Panc1 (cell line): ENCODE measurements around the gene APOC3. TPM values are rescaled to one million over a fixed set of nuclear protein-coding genes. Genes with fewer than 3 reads are reported as not detected.

ENCODE experiments used
- ATAC-seq: fragments of 200-7000 bp; cut with Tn5 transposase; 2 replicates; pipeline ENCODE4 v1.9.1; 2020; ENCODE audit warnings: mild to moderate bottlenecking, moderate library complexity
- BruUV-seq: library from RNA; stranded (reverse); fragments of 400-500 nt; replicated peaks from 2 replicates; lab custom pipeline; 2021; lab: Mats Ljungman, UMichigan
- CTCF ChIA-PET: fragments of 300-600 bp; sonication (Branson Sonifier 250); formaldehyde crosslinking; loops from one replicate; lab custom pipeline; 2022; ENCODE audit warnings: antibody characterized with exemption; lab: Charles Lee
- POLR2A ChIA-PET: fragments of 300-600 bp; sonication (Branson Sonifier 250); formaldehyde crosslinking; loops from one replicate; lab custom pipeline; 2022; ENCODE audit warnings: antibody characterized with exemption; lab: Charles Lee
- DNase-seq: peaks from one replicate; pipeline ENCODE4 v3.0.0-alpha.2; 2010; ENCODE audit warnings: low read depth, low spot score
- H3K27ac ChIP-seq: 2 replicates; pipeline ENCODE4 v1.5.1; 2011; ENCODE audit warnings: mild to moderate bottlenecking, low read length, inconsistent platforms
- H3K27me3 ChIP-seq: fragments of 200-500 bp; sonication (Bioruptor generic); 2 replicates; pipeline ENCODE4 v1.6.0; 2014; ENCODE audit warnings: low read length, inconsistent platforms; ENCODE audit not compliant: control insufficient read depth, insufficient read depth
- H3K36me3 ChIP-seq: fragments of 200-500 bp; sonication (Bioruptor generic); 2 replicates; pipeline ENCODE4 v1.5.1; 2014; ENCODE audit warnings: inconsistent platforms, mild to moderate bottlenecking, low read length, moderate library complexity; ENCODE audit not compliant: control insufficient read depth, insufficient read depth
- H3K4me1 ChIP-seq: 2 replicates; pipeline ENCODE4 v1.5.1; 2011; ENCODE audit warnings: inconsistent platforms, mild to moderate bottlenecking, low read length, moderate library complexity; ENCODE audit not compliant: control insufficient read depth, insufficient read depth
- H3K4me3 ChIP-seq, 2 experiments: 2 replicates each; pipeline ENCODE4 v1.5.1; 2011 to 2012; ENCODE audit warnings: low read depth in 2 of 2, low read length in 2 of 2, mild to moderate bottlenecking in 2 of 2, inconsistent platforms in 1 of 2, moderate library complexity in 1 of 2
- H3K9me3 ChIP-seq: fragments of 200-500 bp; sonication (Bioruptor generic); 2 replicates; pipeline ENCODE4 v1.5.1; 2014; ENCODE audit warnings: low read depth, mild to moderate bottlenecking, inconsistent platforms, low read length, moderate library complexity; ENCODE audit not compliant: control insufficient read depth, insufficient read depth
- POLR2AphosphoS5 ChIP-seq: IDR thresholded peaks from 2 replicates; pipeline ENCODE4 v1.6.1; 2012; ENCODE audit warnings: mild to moderate bottlenecking, low read depth, low read length, moderate library complexity
- SIN3A ChIP-seq: IDR thresholded peaks from 2 replicates; pipeline ENCODE4 v1.6.1; 2012; ENCODE audit warnings: low read depth, mild to moderate bottlenecking, low read length, moderate library complexity, borderline replicate concordance; ENCODE audit not compliant: insufficient read depth
- TCF7L2 ChIP-seq: IDR thresholded peaks from 2 replicates; pipeline ENCODE4 v1.6.1; 2011; ENCODE audit warnings: mild to moderate bottlenecking, low read depth, low read length, inconsistent platforms
- in situ Hi-C: cut with HindIII; loops from 2 replicates; pipeline ENCODE4 v1.10.0; 2016; ENCODE audit warnings: low sequenced_read_pairs, low pct_unique_long_range_greater_than_20kb
- intact Hi-C: fragments of 100-400 bp; cut with micrococcal nuclease; formaldehyde crosslinking; loops from one replicate; pipeline ENCODE4 v1.10.0; 2022; ENCODE audit not compliant: unreplicated experiment
- total RNA-seq: library from RNA; stranded (reverse); gene quantifications from one replicate; pipeline ENCODE4 v1.2.1, GENCODE V29; 2021; ENCODE audit not compliant: unreplicated experiment
- TF ChIP-seq, protein P1 (sequence below): fragments of 450-650 bp; IDR thresholded peaks from 2 replicates; pipeline ENCODE4 v1.5.1; 2017; ENCODE audit warnings: mild to moderate bottlenecking
- TF ChIP-seq, protein P2 (sequence below), 2 experiments: IDR thresholded peaks; 2 replicates each; pipeline ENCODE4 v1.6.1; 2011 to 2012; ENCODE audit warnings: low read depth in 2 of 2, control low read depth in 1 of 2, low read length in 1 of 2, mild to moderate bottlenecking in 1 of 2, moderate library complexity in 1 of 2; ENCODE audit not compliant: insufficient read depth in 1 of 2

The APOC3 gene
- total RNA-seq, 1 experiment from 2014 or later, result 1.2 TPM

- ChIA-PET POLR2A (no interaction called here), CTCF (no interaction called here)
- Histone ChIP-seq H3K36me3 (no peaks in the 10 kb centered on the region), H3K9me3 (no peaks in the 10 kb centered on the region), H3K27ac (no peak overlapping the region), H3K27me3 (no peaks in the 10 kb centered on the region; the same call in 1 of the 2 replicates), H3K4me1 (no peaks in the 10 kb centered on the region), H3K4me3 (no peak overlapping the region)
- BruUV-seq, result no TSS peak
- ATAC-seq, result no peak
- TF ChIP-seq, protein P1, sequence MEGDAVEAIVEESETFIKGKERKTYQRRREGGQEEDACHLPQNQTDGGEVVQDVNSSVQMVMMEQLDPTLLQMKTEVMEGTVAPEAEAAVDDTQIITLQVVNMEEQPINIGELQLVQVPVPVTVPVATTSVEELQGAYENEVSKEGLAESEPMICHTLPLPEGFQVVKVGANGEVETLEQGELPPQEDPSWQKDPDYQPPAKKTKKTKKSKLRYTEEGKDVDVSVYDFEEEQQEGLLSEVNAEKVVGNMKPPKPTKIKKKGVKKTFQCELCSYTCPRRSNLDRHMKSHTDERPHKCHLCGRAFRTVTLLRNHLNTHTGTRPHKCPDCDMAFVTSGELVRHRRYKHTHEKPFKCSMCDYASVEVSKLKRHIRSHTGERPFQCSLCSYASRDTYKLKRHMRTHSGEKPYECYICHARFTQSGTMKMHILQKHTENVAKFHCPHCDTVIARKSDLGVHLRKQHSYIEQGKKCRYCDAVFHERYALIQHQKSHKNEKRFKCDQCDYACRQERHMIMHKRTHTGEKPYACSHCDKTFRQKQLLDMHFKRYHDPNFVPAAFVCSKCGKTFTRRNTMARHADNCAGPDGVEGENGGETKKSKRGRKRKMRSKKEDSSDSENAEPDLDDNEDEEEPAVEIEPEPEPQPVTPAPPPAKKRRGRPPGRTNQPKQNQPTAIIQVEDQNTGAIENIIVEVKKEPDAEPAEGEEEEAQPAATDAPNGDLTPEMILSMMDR, result no peak
- DNase-seq, result no peak
- intact Hi-C loops (loop anchor here (5.0 kb wide), 1 partner anchor 42 kb away; the partner anchor contains the start of gene APOA1), in situ Hi-C loops (no loop called here)
Observed at GRCh38 chr11:116794851-116795250, 34.9 kb upstream of the APOC3 start.

DNA sequence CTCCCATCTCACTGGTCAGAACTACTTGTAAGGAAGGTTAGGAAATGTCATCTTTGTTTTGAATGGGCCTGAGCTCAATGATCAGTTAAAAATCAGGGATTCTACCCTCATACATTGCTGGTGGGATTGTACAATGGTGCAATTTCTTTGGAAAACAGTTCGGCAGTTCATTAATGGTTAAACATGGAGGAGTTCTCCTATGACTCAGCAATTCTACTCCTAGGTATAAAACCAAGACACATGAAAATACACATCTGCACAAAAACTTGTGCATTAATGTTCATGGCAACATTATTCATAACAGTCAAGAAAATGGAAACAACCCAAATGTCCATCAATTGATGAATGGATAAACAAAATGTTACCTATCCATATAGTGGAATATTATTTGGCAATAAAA, 33.2 kb upstream of the APOC3 start:
- intact Hi-C loops, result no loop called here
- no TSS peak for BruUV-seq
- TF ChIP-seq SIN3A (no peak), POLR2AphosphoS5 (no peak), TCF7L2 (no peak)
- TF ChIP-seq, protein P2, sequence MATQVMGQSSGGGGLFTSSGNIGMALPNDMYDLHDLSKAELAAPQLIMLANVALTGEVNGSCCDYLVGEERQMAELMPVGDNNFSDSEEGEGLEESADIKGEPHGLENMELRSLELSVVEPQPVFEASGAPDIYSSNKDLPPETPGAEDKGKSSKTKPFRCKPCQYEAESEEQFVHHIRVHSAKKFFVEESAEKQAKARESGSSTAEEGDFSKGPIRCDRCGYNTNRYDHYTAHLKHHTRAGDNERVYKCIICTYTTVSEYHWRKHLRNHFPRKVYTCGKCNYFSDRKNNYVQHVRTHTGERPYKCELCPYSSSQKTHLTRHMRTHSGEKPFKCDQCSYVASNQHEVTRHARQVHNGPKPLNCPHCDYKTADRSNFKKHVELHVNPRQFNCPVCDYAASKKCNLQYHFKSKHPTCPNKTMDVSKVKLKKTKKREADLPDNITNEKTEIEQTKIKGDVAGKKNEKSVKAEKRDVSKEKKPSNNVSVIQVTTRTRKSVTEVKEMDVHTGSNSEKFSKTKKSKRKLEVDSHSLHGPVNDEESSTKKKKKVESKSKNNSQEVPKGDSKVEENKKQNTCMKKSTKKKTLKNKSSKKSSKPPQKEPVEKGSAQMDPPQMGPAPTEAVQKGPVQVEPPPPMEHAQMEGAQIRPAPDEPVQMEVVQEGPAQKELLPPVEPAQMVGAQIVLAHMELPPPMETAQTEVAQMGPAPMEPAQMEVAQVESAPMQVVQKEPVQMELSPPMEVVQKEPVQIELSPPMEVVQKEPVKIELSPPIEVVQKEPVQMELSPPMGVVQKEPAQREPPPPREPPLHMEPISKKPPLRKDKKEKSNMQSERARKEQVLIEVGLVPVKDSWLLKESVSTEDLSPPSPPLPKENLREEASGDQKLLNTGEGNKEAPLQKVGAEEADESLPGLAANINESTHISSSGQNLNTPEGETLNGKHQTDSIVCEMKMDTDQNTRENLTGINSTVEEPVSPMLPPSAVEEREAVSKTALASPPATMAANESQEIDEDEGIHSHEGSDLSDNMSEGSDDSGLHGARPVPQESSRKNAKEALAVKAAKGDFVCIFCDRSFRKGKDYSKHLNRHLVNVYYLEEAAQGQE (IDR thresholded peaks at IDR 0.05; ENCODE audit: insufficient read depth in 1 of 2, low read depth in 2 of 2, low read length in 1 of 2), result no peak
- TF ChIP-seq, protein P1, result no peak
- in situ Hi-C loops, result no loop called here
- ChIA-PET CTCF (interaction anchor here (0.7 kb wide), 1 partner anchor 38 kb away, joined by 3 read pairs; no protein-coding TSS in a partner anchor), POLR2A (no interaction called here)
- Histone ChIP-seq H3K4me3 (no peak overlapping the region), H3K27me3 (no peaks in the 10 kb centered on the region; the same call in 1 of the 2 replicates), H3K36me3 (no peaks in the 10 kb centered on the region), H3K27ac (no peak overlapping the region), H3K4me1 (no peaks in the 10 kb centered on the region), H3K9me3 (no peaks in the 10 kb centered on the region)
- ATAC-seq, result no peak
- DNase-seq, result no peak

GRCh38 chr11:116797816-116798215, 31.9 kb upstream of the APOC3 start:
- Histone ChIP-seq H3K36me3 (no peaks in the 10 kb centered on the region), H3K9me3 (no peaks in the 10 kb centered on the region), H3K27me3 (no peaks in the 10 kb centered on the region; the same call in 1 of the 2 replicates), H3K4me1 (no peaks in the 10 kb centered on the region), H3K4me3 (no peak overlapping the region), H3K27ac (no peak overlapping the region)
- POLR2A ChIA-PET, result no interaction called here
- CTCF ChIA-PET, result no interaction called here
- in situ Hi-C loops (no loop called here), intact Hi-C loops (no loop called here)
- ATAC-seq, result no peak
- no peak for TF ChIP-seq POLR2AphosphoS5
- TF ChIP-seq SIN3A, result no peak
- TF ChIP-seq, protein P2 (IDR thresholded peaks at IDR 0.05; ENCODE audit: insufficient read depth in 1 of 2, low read depth in 2 of 2, low read length in 1 of 2), result no peak
- TF ChIP-seq, protein P1, result no peak
- no peak for TF ChIP-seq TCF7L2
- no peak for DNase-seq
- BruUV-seq, result no TSS peak
